ENCODE measurements around the gene ALKAL2. TPM values are rescaled to one million over a fixed set of nuclear protein-coding genes. Genes with fewer than 3 reads are reported as not detected.

The ALKAL2 gene
- total and polyA plus RNA-seq, 2 of the 13 experiments (the other 11 are each of a cell fraction or from before 2014, with no cell fraction given), result 0.22 to 1.7 TPM

DNA sequence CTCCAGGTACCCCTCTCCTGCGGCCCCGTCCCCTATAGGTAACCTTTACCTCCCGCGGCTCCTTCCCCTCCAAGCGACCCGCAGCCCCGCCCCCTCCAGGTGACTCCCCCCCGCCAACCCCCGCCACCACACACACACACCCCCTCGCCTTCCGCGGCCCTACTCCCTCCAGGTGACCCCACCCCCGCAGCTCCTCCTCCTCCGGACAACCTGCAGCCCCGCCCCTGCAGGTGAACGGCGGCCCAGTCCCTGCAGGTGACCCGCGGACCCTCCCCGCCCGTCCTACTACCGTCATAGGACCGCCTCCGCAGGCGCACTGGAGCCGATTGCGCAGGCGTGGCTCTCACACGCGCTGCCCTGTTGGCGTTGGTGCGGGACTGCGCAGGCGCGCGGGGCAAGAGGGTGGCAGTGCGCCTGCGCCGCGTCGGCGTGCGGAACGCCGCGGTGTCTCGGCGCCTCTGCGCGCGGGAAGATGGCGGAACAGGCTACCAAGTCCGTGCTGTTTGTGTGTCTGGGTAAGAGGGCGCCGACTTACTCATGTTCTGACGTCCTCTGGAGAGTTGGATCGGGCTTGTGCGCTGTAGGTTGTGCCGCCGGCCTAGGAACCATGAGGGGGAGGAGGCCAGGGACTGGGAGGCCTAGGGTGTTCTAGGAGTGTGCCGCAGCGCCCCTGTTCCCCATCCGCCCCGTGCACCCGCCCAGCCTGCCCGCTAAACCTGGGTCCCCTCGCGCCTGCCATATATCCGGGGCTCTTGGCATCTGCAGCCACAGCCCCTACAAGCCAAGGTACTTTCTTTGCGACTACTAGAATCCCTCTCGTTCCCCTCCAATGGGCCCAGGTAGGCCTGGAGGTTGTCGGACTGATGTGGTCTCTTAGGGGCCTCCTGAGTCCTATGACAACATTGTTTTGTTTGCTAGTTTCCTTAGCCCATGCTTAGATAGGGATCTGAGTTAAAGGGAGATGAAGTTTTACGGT lies 23.1 kb downstream of the ALKAL2 start, which contains the start of gene ACP1 (continued):
- TF ChIP-seq, protein P1, sequence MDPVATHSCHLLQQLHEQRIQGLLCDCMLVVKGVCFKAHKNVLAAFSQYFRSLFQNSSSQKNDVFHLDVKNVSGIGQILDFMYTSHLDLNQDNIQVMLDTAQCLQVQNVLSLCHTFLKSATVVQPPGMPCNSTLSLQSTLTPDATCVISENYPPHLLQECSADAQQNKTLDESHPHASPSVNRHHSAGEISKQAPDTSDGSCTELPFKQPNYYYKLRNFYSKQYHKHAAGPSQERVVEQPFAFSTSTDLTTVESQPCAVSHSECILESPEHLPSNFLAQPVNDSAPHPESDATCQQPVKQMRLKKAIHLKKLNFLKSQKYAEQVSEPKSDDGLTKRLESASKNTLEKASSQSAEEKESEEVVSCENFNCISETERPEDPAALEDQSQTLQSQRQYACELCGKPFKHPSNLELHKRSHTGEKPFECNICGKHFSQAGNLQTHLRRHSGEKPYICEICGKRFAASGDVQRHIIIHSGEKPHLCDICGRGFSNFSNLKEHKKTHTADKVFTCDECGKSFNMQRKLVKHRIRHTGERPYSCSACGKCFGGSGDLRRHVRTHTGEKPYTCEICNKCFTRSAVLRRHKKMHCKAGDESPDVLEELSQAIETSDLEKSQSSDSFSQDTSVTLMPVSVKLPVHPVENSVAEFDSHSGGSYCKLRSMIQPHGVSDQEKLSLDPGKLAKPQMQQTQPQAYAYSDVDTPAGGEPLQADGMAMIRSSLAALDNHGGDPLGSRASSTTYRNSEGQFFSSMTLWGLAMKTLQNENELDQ (CRISPR knock-in tag; IDR thresholded peaks at IDR 0.05; ENCODE audit: borderline replicate concordance), result no peak
- TF ChIP-seq ESRRA (CRISPR knock-in tag; IDR thresholded peaks at IDR 0.05; ENCODE audit: low read depth) (0 out of 2 replicates have a peak, but pooled peaks have one; percentile 56), SP2 (CRISPR knock-in tag; IDR thresholded peaks at IDR 0.05) (peak; percentile 14; the same call in 1 of the 2 replicates), BRD4 (CRISPR knock-in tag; IDR thresholded peaks at IDR 0.05) (peak; percentile 95), ZNF780A (CRISPR knock-in tag; IDR thresholded peaks at IDR 0.05) (no peak), JARID2 (CRISPR knock-in tag; IDR thresholded peaks at IDR 0.05; ENCODE audit: insufficient replicate concordance) (no peak), CBX5 (CRISPR knock-in tag; IDR thresholded peaks at IDR 0.05; ENCODE audit: borderline replicate concordance) (no peak), ZNF556 (CRISPR knock-in tag; IDR thresholded peaks at IDR 0.05; ENCODE audit: borderline replicate concordance) (no peak), ZNF660 (CRISPR knock-in tag; IDR thresholded peaks at IDR 0.05; ENCODE audit: borderline replicate concordance, low read depth) (no peak), MED8 (CRISPR knock-in tag; IDR thresholded peaks at IDR 0.05; ENCODE audit: insufficient replicate concordance) (peak; percentile 67), KMT2A (CRISPR knock-in tag; IDR thresholded peaks at IDR 0.05) (peak; percentile 91)
- TF ChIP-seq, protein P2, sequence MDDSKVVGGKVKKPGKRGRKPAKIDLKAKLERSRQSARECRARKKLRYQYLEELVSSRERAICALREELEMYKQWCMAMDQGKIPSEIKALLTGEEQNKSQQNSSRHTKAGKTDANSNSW (CRISPR knock-in tag; IDR thresholded peaks at IDR 0.05; ENCODE audit: borderline replicate concordance), result peak; percentile 88; the same call in 1 of the 2 replicates
- TF ChIP-seq, protein P3, sequence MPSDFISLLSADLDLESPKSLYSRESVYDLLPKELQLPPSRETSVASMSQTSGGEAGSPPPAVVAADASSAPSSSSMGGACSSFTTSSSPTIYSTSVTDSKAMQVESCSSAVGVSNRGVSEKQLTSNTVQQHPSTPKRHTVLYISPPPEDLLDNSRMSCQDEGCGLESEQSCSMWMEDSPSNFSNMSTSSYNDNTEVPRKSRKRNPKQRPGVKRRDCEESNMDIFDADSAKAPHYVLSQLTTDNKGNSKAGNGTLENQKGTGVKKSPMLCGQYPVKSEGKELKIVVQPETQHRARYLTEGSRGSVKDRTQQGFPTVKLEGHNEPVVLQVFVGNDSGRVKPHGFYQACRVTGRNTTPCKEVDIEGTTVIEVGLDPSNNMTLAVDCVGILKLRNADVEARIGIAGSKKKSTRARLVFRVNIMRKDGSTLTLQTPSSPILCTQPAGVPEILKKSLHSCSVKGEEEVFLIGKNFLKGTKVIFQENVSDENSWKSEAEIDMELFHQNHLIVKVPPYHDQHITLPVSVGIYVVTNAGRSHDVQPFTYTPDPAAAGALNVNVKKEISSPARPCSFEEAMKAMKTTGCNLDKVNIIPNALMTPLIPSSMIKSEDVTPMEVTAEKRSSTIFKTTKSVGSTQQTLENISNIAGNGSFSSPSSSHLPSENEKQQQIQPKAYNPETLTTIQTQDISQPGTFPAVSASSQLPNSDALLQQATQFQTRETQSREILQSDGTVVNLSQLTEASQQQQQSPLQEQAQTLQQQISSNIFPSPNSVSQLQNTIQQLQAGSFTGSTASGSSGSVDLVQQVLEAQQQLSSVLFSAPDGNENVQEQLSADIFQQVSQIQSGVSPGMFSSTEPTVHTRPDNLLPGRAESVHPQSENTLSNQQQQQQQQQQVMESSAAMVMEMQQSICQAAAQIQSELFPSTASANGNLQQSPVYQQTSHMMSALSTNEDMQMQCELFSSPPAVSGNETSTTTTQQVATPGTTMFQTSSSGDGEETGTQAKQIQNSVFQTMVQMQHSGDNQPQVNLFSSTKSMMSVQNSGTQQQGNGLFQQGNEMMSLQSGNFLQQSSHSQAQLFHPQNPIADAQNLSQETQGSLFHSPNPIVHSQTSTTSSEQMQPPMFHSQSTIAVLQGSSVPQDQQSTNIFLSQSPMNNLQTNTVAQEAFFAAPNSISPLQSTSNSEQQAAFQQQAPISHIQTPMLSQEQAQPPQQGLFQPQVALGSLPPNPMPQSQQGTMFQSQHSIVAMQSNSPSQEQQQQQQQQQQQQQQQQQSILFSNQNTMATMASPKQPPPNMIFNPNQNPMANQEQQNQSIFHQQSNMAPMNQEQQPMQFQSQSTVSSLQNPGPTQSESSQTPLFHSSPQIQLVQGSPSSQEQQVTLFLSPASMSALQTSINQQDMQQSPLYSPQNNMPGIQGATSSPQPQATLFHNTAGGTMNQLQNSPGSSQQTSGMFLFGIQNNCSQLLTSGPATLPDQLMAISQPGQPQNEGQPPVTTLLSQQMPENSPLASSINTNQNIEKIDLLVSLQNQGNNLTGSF (CRISPR knock-in tag; IDR thresholded peaks at IDR 0.05), result 0 out of 2 replicates have a peak, but pooled peaks have one; percentile 62
- TF ChIP-seq, protein P4, sequence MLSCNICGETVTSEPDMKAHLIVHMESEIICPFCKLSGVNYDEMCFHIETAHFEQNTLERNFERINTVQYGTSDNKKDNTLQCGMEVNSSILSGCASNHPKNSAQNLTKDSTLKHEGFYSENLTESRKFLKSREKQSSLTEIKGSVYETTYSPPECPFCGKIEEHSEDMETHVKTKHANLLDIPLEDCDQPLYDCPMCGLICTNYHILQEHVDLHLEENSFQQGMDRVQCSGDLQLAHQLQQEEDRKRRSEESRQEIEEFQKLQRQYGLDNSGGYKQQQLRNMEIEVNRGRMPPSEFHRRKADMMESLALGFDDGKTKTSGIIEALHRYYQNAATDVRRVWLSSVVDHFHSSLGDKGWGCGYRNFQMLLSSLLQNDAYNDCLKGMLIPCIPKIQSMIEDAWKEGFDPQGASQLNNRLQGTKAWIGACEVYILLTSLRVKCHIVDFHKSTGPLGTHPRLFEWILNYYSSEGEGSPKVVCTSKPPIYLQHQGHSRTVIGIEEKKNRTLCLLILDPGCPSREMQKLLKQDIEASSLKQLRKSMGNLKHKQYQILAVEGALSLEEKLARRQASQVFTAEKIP (CRISPR knock-in tag; IDR thresholded peaks at IDR 0.05; ENCODE audit: borderline replicate concordance), result no peak
- TF ChIP-seq, protein P5, sequence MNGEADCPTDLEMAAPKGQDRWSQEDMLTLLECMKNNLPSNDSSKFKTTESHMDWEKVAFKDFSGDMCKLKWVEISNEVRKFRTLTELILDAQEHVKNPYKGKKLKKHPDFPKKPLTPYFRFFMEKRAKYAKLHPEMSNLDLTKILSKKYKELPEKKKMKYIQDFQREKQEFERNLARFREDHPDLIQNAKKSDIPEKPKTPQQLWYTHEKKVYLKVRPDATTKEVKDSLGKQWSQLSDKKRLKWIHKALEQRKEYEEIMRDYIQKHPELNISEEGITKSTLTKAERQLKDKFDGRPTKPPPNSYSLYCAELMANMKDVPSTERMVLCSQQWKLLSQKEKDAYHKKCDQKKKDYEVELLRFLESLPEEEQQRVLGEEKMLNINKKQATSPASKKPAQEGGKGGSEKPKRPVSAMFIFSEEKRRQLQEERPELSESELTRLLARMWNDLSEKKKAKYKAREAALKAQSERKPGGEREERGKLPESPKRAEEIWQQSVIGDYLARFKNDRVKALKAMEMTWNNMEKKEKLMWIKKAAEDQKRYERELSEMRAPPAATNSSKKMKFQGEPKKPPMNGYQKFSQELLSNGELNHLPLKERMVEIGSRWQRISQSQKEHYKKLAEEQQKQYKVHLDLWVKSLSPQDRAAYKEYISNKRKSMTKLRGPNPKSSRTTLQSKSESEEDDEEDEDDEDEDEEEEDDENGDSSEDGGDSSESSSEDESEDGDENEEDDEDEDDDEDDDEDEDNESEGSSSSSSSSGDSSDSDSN (CRISPR knock-in tag; IDR thresholded peaks at IDR 0.05), result peak; percentile 77

All from HepG2 (cell line).